GM21723 (cell line): Measurements from ENCODE around the gene TP53AIP1.
"Not testable (repeated sequence)": the region's sequence is repeated elsewhere in the genome, so short reads cannot be mapped to it uniquely, and the experiment has no call there.

Source experiments
- ATAC-seq: cut with Tn5 transposase; IDR thresholded peaks from one replicate; pipeline ENCODE4 v1.9.1; 2021; ENCODE audit warnings: mild to moderate bottlenecking, moderate library complexity; ENCODE audit not compliant: unreplicated experiment

TP53AIP1 gene

GRCh38 chr11:128926437-128927107 lies 16.1 kb downstream of the TP53AIP1 start:
- no peak for ATAC-seq

- no peak for ATAC-seq
Measured at GRCh38 chr11:128926000-128926399, 16.7 kb downstream of the TP53AIP1 start.

- no peak for ATAC-seq
Measured at GRCh38 chr11:128925250-128925600, 17.4 kb downstream of the TP53AIP1 start.

- no peak for ATAC-seq
Measured at GRCh38 chr11:128924510-128925249, 18.0 kb downstream of the TP53AIP1 start.

GRCh38 chr11:128924104-128924503 lies 18.6 kb downstream of the TP53AIP1 start:
- no peak for ATAC-seq

GRCh38 chr11:128921793-128922192 lies 20.9 kb downstream of the TP53AIP1 start:
- no peak for ATAC-seq

GRCh38 chr11:128920666-128921065 lies 22.0 kb downstream of the TP53AIP1 start:
- no peak for ATAC-seq

- not testable (repeated sequence) for ATAC-seq
Measured at GRCh38 chr11:128919635-128920034, 23.0 kb downstream of the TP53AIP1 start.

- ATAC-seq = no peak
Measured at GRCh38 chr11:128919216-128919615, 23.5 kb downstream of the TP53AIP1 start.

- no peak for ATAC-seq
Measured at GRCh38 chr11:128917144-128917724, 25.4 kb downstream of the TP53AIP1 start.

- ATAC-seq = no peak
Measured at GRCh38 chr11:128916681-128917080, 26.0 kb downstream of the TP53AIP1 start.

- ATAC-seq = no peak
Measured at GRCh38 chr11:128916037-128916572, 26.6 kb downstream of the TP53AIP1 start.

GRCh38 chr11:128915149-128915521 lies 27.5 kb downstream of the TP53AIP1 start:
- no peak for ATAC-seq

GRCh38 chr11:128914216-128915148 lies 28.2 kb downstream of the TP53AIP1 start:
- no peak for ATAC-seq

GRCh38 chr11:128913806-128914205 lies 28.9 kb downstream of the TP53AIP1 start:
- no peak for ATAC-seq

- ATAC-seq = no peak
Measured at GRCh38 chr11:128911701-128912100, 31.0 kb downstream of the TP53AIP1 start.

GRCh38 chr11:128911239-128911638 lies 31.4 kb downstream of the TP53AIP1 start:
- ATAC-seq = no peak

GRCh38 chr11:128910576-128910975 lies 32.1 kb downstream of the TP53AIP1 start:
- no peak for ATAC-seq

GRCh38 chr11:128909438-128910125 lies 33.1 kb downstream of the TP53AIP1 start:
- ATAC-seq = no peak
